SK-N-MC (cell line): Measurements from ENCODE around the gene FLT1.

Experiments
- EZH2 ChIP-seq: fragments of 200-600 bp; sonication (generic); IDR thresholded peaks from one replicate; pipeline ENCODE4 v1.6.1; 2017; ENCODE audit warnings: antibody characterized with exemption
- FOXP2 ChIP-seq: optimal IDR thresholded peaks from 2 replicates; pipeline ENCODE3; 2011; ENCODE audit warnings: mild to moderate bottlenecking, moderate library complexity; ENCODE audit not compliant: insufficient read depth; ENCODE audit errors: extremely low read length, control extremely low read depth
- POLR2AphosphoS5 ChIP-seq: IDR thresholded peaks from 2 replicates; pipeline ENCODE4 v1.6.1; 2012; ENCODE audit warnings: mild to moderate bottlenecking, low read depth, low read length, borderline replicate concordance

DNA sequence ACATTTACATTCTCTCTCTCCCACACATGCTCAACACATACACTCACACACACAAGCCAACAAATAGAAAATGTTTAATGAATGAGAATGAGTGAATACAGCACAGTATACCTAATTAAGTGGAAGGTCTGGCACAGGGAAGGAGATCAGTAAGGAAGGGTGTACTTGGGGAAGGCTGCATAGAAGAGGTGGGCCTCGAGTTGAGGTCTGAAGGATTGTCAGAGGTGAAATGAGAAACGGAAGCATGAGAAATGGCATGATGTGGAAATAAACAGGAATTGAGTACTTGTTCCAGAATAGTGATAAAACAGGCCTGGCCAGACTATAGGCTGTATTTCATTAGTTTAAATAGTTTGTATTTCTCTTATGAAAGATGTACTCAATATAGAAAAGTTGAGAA lies 136.2 kb downstream of the FLT1 start:
- TF ChIP-seq EZH2 (no peak), POLR2AphosphoS5 (no peak), FOXP2 (no peak)
